Astrocyte of the cerebellum (primary cell): ENCODE results near the gene OPHN1.

Experiments used
- DNase-seq: peaks from one replicate; pipeline ENCODE4 v3.0.0-alpha.2; 2011; ENCODE audit warnings: low read depth
- H3K4me3 ChIP-seq: 2 replicates; pipeline ENCODE4 v1.5.1; 2011; ENCODE audit warnings: mild to moderate bottlenecking, low read depth, low read length, moderate library complexity
- in situ Hi-C: cut with HindIII; loops from 2 replicates; pipeline ENCODE4 v1.10.0; 2017; ENCODE audit warnings: low sequenced_read_pairs
- TF ChIP-seq, protein P1 (sequence below): IDR thresholded peaks from 2 replicates; pipeline ENCODE4 v1.5.1; 2012; ENCODE audit warnings: low read length, low read depth, moderate library complexity, mild to moderate bottlenecking; ENCODE audit errors: missing control alignments

The OPHN1 gene

GRCh38 chrX:68461576-68461975 lies 28.3 kb upstream of the OPHN1 start:
- in situ Hi-C loops: no loop called here
- no peak for DNase-seq
- TF ChIP-seq, protein P1, sequence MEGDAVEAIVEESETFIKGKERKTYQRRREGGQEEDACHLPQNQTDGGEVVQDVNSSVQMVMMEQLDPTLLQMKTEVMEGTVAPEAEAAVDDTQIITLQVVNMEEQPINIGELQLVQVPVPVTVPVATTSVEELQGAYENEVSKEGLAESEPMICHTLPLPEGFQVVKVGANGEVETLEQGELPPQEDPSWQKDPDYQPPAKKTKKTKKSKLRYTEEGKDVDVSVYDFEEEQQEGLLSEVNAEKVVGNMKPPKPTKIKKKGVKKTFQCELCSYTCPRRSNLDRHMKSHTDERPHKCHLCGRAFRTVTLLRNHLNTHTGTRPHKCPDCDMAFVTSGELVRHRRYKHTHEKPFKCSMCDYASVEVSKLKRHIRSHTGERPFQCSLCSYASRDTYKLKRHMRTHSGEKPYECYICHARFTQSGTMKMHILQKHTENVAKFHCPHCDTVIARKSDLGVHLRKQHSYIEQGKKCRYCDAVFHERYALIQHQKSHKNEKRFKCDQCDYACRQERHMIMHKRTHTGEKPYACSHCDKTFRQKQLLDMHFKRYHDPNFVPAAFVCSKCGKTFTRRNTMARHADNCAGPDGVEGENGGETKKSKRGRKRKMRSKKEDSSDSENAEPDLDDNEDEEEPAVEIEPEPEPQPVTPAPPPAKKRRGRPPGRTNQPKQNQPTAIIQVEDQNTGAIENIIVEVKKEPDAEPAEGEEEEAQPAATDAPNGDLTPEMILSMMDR: no peak

DNA sequence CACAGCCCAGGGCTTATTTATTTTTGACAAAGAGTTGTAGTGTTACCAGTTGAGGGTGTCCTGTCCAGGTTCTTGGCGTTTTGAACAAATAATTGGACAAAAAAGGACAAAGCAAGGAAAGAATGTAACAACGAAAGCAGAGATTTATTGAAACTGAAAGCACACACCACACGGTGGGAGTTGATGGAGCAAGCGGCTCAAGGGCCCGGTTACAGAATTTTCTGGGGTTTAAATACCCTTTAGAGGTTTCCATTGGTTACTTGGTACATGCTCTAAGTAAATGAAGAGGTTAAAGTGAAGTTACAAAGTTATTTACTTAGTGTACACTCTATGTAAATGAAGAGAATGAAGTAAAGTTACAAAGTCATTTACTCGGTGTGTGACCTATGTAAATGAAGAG lies 27.8 kb upstream of the OPHN1 start:
- H3K4me3 ChIP-seq: no peak overlapping the region
- in situ Hi-C loops: no loop called here
- DNase-seq: no peak
- TF ChIP-seq, protein P1: no peak

More at GRCh38 chrX:68461576-68461975, 28.3 kb upstream of the OPHN1 start:
- H3K4me3 ChIP-seq: no peak overlapping the region

DNA sequence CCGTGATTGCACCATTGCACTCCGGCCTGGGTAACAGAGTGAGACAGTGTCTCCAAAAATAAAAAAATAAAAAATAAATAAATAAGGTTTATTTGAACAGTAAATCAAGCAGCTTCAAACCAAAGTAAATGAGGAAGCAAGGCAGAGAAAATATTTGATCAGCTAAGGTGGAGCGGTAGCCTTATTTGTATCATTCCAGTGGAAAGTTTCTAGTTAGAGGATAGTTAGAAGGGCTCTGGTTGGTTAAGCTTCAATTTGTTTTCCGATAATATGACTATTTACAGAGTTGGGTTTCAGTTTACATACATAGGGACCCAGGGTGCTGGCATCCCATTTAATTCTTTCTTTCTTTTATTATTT lies 21.8 kb upstream of the OPHN1 start:
- in situ Hi-C loops: no loop called here
- no peak for DNase-seq
- TF ChIP-seq, protein P1: no peak
- H3K4me3 ChIP-seq: no peak overlapping the region

GRCh38 chrX:68454476-68455150 lies 21.3 kb upstream of the OPHN1 start:
- no peak overlapping the region for H3K4me3 ChIP-seq
- DNase-seq: no peak
- TF ChIP-seq, protein P1: no peak
- in situ Hi-C loops: no loop called here

- DNase-seq: no peak
- no peak overlapping the region for H3K4me3 ChIP-seq
- TF ChIP-seq, protein P1: no peak
- in situ Hi-C loops: no loop called here
Observed at GRCh38 chrX:68451720-68452119, 18.4 kb upstream of the OPHN1 start.

DNA sequence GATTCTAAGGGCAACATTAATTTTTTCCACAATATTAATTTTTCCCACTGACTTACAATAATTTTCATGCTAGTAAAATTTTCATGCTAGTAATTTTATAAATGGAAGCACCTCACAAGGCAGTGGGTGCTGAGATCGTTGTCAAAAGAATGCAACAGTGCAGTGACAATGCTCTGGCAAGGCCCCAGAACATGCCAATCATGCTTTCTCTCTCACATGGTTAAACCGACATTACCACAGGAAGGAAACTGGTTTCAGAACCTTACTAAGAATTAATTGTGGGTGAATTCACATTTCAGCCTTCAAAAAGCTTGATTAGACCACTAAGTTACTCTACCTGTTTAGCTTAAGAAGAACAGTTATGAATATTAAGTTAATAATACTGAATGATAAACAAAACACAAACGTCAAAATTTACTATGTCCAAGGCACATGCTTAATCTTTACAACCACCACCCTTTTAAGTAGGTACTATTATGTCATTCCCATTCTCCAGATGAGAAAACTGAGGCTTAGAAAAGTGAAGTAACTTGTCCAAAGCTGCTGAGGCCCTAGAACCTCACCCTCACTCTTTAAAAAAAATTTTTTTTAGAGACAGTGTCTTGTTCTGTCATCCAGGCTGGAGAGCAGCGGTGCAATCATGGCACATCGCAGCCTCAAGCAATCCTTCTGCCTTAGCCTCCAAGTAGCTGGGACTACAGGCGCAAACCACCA lies 10.0 kb upstream of the OPHN1 start:
- TF ChIP-seq, protein P1: no peak
- H3K4me3 ChIP-seq: no peak overlapping the region
- in situ Hi-C loops: no loop called here
- no peak for DNase-seq
